ENCODE measurements around the gene EIF5AL1. TPM values are rescaled to one million over a fixed set of nuclear protein-coding genes. Genes with fewer than 3 reads are reported as not detected.
"Not testable (repeated sequence)": the region's sequence is repeated elsewhere in the genome, so short reads cannot be mapped to it uniquely, and the experiment has no call there.

EIF5AL1 gene
- total RNA-seq, 1 experiment from 2014 or later, result 0.39 TPM

DNA sequence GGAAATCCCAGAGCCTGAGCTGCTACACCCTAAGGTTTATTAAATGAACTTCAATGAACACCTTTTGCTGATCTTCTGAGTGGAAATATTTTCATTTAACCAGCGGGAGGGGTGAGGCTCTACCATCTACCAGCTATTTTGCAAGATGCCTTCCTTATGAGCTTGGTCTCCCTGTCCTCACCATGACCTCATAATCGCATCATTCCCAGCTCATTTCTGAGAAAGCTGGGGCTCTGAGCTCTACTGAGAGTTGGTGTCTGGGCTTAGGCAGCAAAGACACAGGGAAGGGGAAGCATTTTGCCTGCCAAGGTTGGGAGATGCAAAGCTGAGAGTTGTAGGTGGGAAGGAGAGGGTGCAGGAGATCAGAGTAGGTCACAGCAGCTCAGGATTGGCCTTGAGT is 7.8 kb upstream of the EIF5AL1 start:
- not testable (repeated sequence) for H3K79me1 ChIP-seq (ENCODE audit: insufficient read depth, low read depth, low read length, poor library complexity, severe bottlenecking); H2AFZ ChIP-seq (ENCODE audit: low read length); H3K14ac ChIP-seq (ENCODE audit: insufficient read depth, low read length); H2BK120ac ChIP-seq (ENCODE audit: low read depth, low read length, poor library complexity, severe bottlenecking); H3K27ac Mint-ChIP-seq; H3K36me3 Mint-ChIP-seq (ENCODE audit: insufficient read depth in 1 of 3, low read depth in 3 of 3); H3K79me2 ChIP-seq (ENCODE audit: insufficient read depth, low read length); H2BK5ac ChIP-seq (ENCODE audit: insufficient read length, low read length); H4K20me1 ChIP-seq (ENCODE audit: control insufficient read depth, insufficient read depth, insufficient read length); H3K4me1 ChIP-seq (ENCODE audit: insufficient read depth, low read length); H4K5ac ChIP-seq (ENCODE audit: insufficient read length, low read depth, low read length); H2BK15ac ChIP-seq (ENCODE audit: low read depth, low read length); H3K23ac ChIP-seq (ENCODE audit: insufficient read length, low read depth, low read length); H3K9me3 Mint-ChIP-seq; H3K27me3 ChIP-seq (ENCODE audit: insufficient read depth, low read length); H3K56ac ChIP-seq (ENCODE audit: insufficient read length, low read depth, low read length); H2BK12ac ChIP-seq (ENCODE audit: insufficient read length, low read depth, low read length); H3K4ac ChIP-seq (ENCODE audit: low read depth, low read length); H3K18ac ChIP-seq (ENCODE audit: insufficient read length, low read depth, low read length); H3K9me3 ChIP-seq (ENCODE audit: control insufficient read depth, low read depth, low read length); H3K4me2 ChIP-seq (ENCODE audit: insufficient read depth, insufficient read length, low read length); H2AK5ac ChIP-seq (ENCODE audit: insufficient read length, low read length); DNase-seq; H3T11ph ChIP-seq (ENCODE audit: low read length); H3K27ac ChIP-seq (ENCODE audit: insufficient read length, low read depth, low read length); H4K8ac ChIP-seq (replicated peaks; ENCODE audit: insufficient read length, low read depth, low read length); H3K23me2 ChIP-seq (ENCODE audit: insufficient read length, low read depth, low read length, poor library complexity, severe bottlenecking); H3K4me3 Mint-ChIP-seq; H2BK20ac ChIP-seq (ENCODE audit: low read depth, low read length, poor library complexity, severe bottlenecking); H4K91ac ChIP-seq (ENCODE audit: insufficient read length, low read depth, low read length); H3K9ac ChIP-seq (ENCODE audit: extremely low read depth, insufficient read length, low read length)
- Mint-ChIP-seq H3K4me1 (peaks cover 4 to 11% of the 10 kb centered on the region in 2 experiments), H3K27me3 (ENCODE audit: low read depth) (peaks cover 57% of the 10 kb centered on the region)
- no CpG with 5 or more reads among the region's 2 CpGs for WGBS (ENCODE audit: extremely low coverage, insufficient read length, low lambda C conversion rate)

DNA sequence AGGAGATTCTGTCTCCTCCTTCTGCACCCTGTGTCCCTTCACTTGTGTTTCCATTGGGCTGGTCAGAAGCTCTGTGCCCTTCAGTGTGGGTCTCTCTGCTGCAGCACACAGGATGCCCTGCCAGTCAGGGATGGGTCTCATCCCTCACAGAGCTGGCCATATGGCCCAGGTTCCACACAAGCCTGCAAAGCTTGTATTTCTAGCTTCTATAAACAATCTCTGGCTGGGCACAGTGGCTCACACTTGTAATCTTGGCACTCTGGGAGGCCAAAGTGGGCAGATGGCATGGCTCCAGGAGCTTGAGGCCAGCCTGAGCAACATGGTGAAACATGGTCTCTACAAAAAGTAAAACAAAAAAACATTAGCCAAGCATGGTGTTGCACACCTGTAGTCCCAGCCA is 7.0 kb upstream of the EIF5AL1 start:
- not testable (repeated sequence) for H3K23me2 ChIP-seq (ENCODE audit: insufficient read length, low read depth, low read length, poor library complexity, severe bottlenecking); H3T11ph ChIP-seq (ENCODE audit: low read length); H2BK15ac ChIP-seq (ENCODE audit: low read depth, low read length); H3K4me2 ChIP-seq (ENCODE audit: insufficient read depth, insufficient read length, low read length); H3K14ac ChIP-seq (ENCODE audit: insufficient read depth, low read length); H3K27ac Mint-ChIP-seq; H2AFZ ChIP-seq (ENCODE audit: low read length); DNase-seq; H2BK5ac ChIP-seq (ENCODE audit: insufficient read length, low read length); H2BK20ac ChIP-seq (ENCODE audit: low read depth, low read length, poor library complexity, severe bottlenecking); H3K27me3 ChIP-seq (ENCODE audit: insufficient read depth, low read length); H2BK120ac ChIP-seq (ENCODE audit: low read depth, low read length, poor library complexity, severe bottlenecking); H3K4ac ChIP-seq (ENCODE audit: low read depth, low read length); H4K91ac ChIP-seq (ENCODE audit: insufficient read length, low read depth, low read length); H3K79me1 ChIP-seq (ENCODE audit: insufficient read depth, low read depth, low read length, poor library complexity, severe bottlenecking); H3K18ac ChIP-seq (ENCODE audit: insufficient read length, low read depth, low read length); H4K5ac ChIP-seq (ENCODE audit: insufficient read length, low read depth, low read length); H2BK12ac ChIP-seq (ENCODE audit: insufficient read length, low read depth, low read length); H3K36me3 Mint-ChIP-seq (ENCODE audit: insufficient read depth in 1 of 3, low read depth in 3 of 3); H4K20me1 ChIP-seq (ENCODE audit: control insufficient read depth, insufficient read depth, insufficient read length); H3K4me1 ChIP-seq (ENCODE audit: insufficient read depth, low read length); H3K79me2 ChIP-seq (ENCODE audit: insufficient read depth, low read length); H2AK5ac ChIP-seq (ENCODE audit: insufficient read length, low read length); H3K4me3 Mint-ChIP-seq; H4K8ac ChIP-seq (replicated peaks; ENCODE audit: insufficient read length, low read depth, low read length); H3K9ac ChIP-seq (ENCODE audit: extremely low read depth, insufficient read length, low read length); H3K9me3 ChIP-seq (ENCODE audit: control insufficient read depth, low read depth, low read length); H3K23ac ChIP-seq (ENCODE audit: insufficient read length, low read depth, low read length); H3K56ac ChIP-seq (ENCODE audit: insufficient read length, low read depth, low read length); H3K27ac ChIP-seq (ENCODE audit: insufficient read length, low read depth, low read length); H3K9me3 Mint-ChIP-seq
- Mint-ChIP-seq H3K4me1 (peaks cover 4 to 11% of the 10 kb centered on the region in 2 experiments), H3K27me3 (ENCODE audit: low read depth) (peaks cover 57% of the 10 kb centered on the region)
